HG03066 (cell line): Measurements from ENCODE around the gene MSRB2.

Source experiments
- ATAC-seq: cut with Tn5 transposase; IDR thresholded peaks from one replicate; pipeline ENCODE4 v1.9.1; 2021; ENCODE audit warnings: low read depth; ENCODE audit not compliant: unreplicated experiment

The MSRB2 gene

GRCh38 chr10:23158370-23158769, 63.0 kb downstream of the MSRB2 start:
- peak; percentile 72 for ATAC-seq

DNA sequence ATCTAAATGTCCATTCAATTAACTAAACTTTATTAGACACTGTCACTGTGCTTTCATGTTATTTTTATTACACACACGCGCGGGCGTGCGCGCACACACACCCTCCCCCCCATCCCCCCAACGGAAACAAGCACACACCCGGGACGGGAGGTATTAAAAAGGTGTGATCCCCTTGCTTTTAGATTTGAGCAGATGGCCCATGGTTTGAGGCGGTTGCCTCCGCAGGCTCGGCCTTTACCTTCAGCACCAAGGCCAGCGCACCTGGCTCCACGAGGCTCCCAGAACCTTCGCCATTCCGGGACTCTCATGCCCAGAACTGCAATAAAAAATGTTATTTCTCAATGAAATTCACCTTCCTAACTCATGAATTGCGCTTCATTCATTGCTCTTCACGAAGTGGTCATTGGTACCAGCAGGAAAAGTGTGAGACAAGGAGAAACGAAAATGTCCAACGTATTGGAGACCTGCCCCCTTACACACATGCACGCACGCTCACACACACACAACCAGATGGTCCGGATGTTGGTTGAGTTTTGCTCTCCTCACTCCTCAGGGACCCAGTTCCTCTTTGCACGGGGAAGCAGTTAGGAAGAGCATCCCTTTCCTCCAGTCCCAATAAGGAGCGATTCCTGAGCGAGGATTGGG, 76.0 kb downstream of the MSRB2 start:
- no peak for ATAC-seq
